Left colon (tissue), 2 donors: ENCODE results near the gene TMEM43. TPM values are rescaled to one million over a fixed set of nuclear protein-coding genes. Genes with fewer than 3 reads are reported as not detected.

ENCODE experiments used
- ATAC-seq: fragments of 200-7000 bp; cut with Tn5 transposase; one replicate; pipeline ENCODE4 v1.9.1; 2020; ENCODE audit warnings: mild to moderate bottlenecking, moderate library complexity
- DNase-seq, 2 donors: peaks; one replicate each; pipeline ENCODE4 v3.0.0-alpha.2; 2020
- intact Hi-C, 2 donors: fragments of 100-400 bp; cut with DNase I in 1 of 2; cut with micrococcal nuclease in 1 of 2; formaldehyde crosslinking; loops; one replicate each; pipeline versions ENCODE4 v1.11.2 to v1.14.0; 2022; cut with DNase I, micrococcal nuclease
- total RNA-seq, 2 donors: library from RNA; stranded (reverse); fragmentation: NEBNext Ultra II Directional; extraction: Animal tissue kit (Norgen Biotek cat#: 25700); gene quantifications; one replicate each; pipeline ENCODE4 v1.2.1, GENCODE V29; 2021
- donor health status: DM: no; HTN: no; CAD: no.
- donor health status: DM: yes; HTN: yes; CAD: no.

The TMEM43 gene
- total RNA-seq, 2 donors from 2014 or later, result 25.3 to 29.2 TPM

DNA sequence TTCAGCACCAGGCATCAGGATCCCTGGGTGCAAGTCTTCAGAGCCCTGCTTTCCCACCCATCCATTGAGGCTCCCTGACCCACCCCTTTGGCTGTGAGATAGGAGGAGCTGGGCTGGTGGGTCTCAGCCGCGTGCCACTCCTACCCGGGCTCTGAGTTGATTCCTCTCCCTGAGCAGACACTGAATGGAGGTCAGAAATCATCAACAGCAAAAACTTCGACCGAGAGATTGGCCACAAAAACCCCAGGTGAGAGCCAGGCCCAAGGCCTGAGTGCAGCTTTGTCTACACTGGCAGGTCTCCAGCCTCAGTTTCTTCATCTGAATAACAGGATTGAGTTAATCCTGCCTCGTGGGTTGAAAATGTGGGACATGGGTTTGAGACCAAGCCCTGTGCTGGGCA lies 7.8 kb downstream of the TMEM43 start:
- peak in 1 of 2 donors; percentile 15 for DNase-seq
- ATAC-seq, result no peak
- intact Hi-C loops, result no loop called here

DNA sequence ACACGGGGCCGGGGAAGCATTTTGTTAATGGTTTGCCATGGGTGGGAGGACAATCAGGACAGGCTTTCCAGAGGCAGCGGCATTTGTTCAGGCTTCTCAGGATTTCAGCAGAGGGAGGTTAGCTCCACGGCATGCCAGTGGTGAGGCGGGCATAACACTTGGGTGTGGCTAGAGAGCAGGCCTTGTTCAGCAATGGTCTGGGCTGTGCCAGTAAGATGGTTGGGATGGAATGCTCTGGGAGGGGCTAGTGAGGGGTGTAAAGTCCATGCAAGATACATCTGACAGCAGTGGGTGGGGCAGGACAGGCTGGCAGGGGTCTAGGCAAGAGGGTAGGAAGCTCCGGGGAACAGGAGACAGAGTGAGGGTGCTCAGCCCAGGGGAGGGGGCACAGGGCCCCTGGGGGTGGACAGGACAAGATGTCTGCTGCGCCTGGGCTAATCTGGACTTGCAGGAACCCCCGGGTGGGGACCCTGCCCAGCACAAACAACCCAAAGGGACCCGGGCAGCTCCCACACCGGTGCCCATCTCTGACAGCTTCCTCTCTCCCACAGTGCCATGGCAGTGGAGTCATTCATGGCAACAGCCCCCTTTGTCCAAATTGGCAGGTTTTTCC lies 8.4 kb downstream of the TMEM43 start:
- ATAC-seq, result peak; percentile 97
- peak; percentile 59 to 84 for DNase-seq
- intact Hi-C loops, result no loop called here

DNA sequence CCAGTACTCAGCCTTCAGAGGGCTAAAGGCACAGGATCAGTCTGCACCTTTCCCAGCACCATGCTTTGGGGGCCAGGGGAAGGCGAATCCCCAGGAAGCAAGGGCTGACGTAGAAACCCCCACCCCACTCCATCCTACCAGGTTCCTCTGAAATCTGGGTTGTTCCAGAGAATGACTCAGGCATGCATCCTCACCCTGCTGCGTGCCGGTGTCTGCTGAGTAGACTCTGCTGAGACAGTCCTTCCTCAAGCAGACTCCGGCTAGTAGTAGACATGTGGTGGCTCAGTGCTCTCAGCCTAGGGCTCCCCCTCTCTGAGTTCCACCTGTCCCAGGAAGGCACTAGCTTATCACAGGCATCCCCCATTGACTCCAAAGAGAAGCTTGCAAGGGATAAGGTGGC lies 9.0 kb downstream of the TMEM43 start:
- intact Hi-C loops, result no loop called here
- ATAC-seq (no peak), DNase-seq (peak in 1 of 2 donors; percentile 17)

DNA sequence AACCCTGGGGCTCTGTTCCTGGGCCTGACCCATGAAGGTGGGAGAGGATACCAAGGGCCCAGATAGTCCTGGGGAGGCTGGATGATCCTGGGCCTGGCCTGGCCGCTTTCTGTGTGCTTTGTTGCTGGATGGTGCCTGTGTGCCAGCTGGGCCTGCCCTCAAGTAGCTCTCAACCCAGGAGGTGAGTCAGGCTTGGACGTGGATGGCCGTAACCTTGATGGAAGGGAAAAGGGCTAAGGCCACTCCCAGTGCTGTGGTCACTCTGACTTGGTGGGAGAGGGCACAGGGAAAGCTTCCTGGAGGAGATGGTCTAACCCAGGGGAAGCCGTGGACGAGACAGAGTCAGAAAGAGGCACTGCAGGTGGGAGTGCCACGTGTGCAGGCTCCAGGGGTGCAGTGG lies 9.4 kb downstream of the TMEM43 start:
- intact Hi-C loops, result no loop called here

DNA sequence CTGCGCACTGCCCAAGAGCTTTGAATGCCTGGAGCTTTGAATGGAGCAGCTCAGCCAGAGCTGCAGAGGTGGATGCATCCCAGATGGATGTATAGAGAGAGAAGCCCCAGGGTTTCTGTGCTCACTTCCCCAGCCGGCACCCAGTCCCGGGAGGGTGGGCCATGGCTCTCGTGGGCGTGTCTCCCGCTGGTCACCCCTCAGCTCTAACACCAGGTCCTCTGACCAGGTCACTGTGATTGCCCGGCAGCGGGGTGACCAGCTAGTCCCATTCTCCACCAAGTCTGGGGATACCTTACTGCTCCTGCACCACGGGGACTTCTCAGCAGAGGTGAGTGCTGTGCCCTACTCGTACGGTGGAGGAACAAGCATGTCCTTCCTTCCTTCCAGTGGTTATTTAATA lies 10.7 kb downstream of the TMEM43 start:
- DNase-seq (peak in 1 of 2 donors; percentile 14), ATAC-seq (no peak)
- intact Hi-C loops, result no loop called here

More for the DNA sequence above, 9.4 kb downstream of the TMEM43 start:
- no peak for ATAC-seq
- DNase-seq, result peak in 1 of 2 donors; percentile 21

DNA sequence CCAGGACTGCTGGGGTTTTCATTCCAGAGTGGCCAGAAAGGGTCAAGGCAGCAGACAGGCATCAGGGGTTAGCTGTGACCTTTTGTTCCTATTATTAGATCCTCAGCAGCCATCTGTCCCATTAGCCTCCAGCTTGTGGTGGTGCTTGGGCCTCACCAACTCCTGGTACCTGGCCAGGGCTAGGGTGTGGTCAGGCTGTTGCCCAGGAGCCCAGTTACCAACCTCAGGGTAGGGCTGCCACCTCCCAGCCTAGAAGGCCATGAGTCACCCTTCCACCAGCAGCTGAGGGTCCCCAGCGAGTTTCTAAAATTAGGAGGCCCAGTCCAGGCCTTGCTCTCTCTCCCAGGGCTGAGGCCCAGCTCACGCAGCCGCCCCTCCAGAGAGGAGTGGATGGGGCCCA lies 12.2 kb downstream of the TMEM43 start:
- intact Hi-C loops, result no loop called here
- DNase-seq (peak; percentile 48 to 51), ATAC-seq (peak; percentile 46)

DNA sequence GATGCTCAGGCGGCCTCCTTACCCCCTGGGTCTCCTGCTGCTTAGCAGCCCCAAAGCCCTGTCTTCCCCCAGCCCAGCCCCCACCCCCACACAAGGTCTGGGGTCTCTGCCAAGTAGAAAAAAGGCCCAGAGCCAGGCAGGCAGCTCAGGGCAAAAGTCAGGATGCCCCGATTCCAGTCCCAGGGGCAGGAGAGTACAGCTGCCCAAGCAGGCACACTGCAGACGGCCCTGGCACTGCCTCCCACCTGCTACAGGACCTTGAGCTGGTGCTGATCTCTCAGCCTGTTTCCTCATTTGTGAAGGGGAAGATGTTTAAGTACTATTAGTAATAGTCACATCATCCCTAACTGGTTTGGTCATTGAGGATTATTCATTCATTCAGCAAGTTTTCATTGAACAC lies 12.6 kb downstream of the TMEM43 start:
- intact Hi-C loops, result no loop called here
- ATAC-seq, result no peak
- no peak for DNase-seq

DNA sequence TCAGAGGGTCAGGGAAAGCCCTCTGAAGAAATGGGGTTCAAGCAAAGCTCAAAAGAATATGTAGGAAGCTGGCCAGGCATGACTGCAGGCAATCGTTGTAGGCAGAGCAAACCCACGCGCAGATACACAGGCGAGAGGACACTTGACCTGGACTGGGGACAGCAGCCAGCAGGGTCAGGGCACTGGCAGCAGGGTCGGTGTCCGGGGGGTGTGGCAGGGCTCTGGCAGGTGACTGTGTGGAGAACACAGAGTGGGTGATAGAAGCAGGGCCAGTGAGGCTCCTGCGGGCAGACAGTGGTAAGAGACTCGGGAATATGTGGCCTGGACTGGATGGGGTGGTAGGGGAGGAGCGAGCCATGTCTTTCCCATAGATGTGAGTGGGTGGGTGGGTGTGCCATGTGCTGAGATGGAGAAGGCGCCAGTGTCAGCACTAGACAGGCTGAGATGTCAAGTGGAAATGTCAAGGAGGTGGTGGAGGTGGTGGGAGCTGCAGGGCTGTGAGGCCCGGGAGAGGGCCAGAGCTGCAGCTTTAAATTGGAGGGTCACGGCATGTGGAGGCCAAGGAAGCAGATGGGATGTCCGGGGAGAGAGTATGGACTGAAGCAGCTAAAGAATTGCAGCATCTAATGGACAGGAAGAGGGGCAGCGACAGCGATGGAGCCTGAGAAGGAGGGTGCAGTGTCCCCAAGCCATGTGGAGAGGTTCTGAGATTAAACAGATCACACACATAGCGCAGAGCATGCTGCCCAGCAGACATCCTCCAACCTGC lies 13.4 kb downstream of the TMEM43 start:
- no peak for ATAC-seq
- intact Hi-C loops, result no loop called here
- DNase-seq, result peak in 1 of 2 donors; percentile 19

DNA sequence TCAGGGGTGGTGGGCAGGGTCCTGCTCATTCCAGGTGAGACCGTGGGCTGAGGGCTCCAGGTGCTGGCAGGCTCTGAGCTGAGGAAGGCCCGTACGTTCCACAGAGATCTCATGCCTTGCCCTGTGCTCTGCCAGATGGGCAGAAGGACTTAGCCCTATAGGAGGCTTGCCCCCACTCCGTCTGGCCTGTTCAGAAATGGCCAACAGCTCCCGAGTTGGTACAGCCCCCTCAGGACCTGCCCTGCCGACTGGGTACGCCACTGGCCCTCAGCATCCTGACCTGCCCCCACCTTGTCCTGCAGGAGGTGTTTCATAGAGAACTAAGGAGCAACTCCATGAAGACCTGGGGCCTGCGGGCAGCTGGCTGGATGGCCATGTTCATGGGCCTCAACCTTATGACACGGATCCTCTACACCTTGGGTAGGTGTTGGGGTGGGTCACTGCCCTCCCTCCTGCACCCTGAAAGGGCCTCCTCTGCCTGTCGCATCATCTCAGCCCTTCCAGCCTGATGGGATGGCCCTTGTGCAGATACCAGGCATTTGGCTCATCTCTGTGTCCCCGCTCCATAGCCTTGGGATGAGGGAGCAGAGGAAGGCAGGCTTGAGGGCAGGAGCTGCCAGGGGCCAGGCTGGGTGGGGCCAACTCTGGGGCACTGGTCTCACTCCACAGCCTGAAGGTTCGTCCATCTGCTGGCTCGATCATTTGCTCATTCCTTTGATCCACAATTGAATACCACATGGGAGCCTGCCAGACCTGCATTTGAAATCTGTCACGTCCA lies 14.2 kb downstream of the TMEM43 start:
- intact Hi-C loops, result no loop called here
- no peak for ATAC-seq
- DNase-seq, result peak in 1 of 2 donors; percentile 17

DNA sequence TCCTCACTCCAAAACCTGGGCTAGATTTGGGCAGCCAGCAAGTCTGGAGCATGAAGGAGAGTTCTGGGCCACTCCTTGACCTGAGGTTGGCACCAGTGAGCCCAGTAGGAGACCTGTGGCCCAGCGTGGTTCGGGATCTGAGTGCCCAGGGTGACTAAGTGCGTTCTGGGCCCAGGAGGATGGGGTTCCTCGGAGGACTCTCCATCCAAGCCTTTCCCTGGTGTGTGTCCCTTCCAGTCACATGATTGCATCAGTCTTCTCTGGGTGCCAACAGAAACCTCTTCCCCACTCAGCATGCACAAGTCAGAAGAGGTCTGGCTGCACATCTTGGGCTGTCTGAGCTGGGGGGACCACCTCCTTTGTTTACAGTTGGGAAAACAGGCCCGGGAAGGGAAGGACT lies 14.9 kb downstream of the TMEM43 start:
- intact Hi-C loops, result no loop called here
- no peak for ATAC-seq
- DNase-seq, result no peak

DNA sequence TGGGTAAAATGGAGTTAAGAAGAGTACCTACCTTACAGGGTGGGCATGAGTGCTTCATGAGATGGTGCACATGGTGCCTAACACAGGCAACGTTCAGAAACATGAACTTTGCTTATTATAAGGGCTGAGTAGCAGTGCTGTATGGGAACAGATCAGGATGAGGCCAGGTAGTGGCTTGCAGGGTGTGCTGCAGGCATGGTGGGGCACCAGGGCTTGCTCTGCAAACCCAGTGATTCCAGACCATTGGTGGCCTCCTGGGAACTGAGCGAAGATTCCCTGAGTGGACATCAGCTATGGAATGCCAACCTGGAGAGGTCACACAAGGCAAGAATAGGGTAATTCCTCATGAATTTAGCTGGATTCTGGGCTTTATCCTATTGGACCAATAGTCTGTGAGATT lies 15.8 kb downstream of the TMEM43 start:
- intact Hi-C loops, result no loop called here
- no peak for ATAC-seq
- DNase-seq, result no peak

DNA sequence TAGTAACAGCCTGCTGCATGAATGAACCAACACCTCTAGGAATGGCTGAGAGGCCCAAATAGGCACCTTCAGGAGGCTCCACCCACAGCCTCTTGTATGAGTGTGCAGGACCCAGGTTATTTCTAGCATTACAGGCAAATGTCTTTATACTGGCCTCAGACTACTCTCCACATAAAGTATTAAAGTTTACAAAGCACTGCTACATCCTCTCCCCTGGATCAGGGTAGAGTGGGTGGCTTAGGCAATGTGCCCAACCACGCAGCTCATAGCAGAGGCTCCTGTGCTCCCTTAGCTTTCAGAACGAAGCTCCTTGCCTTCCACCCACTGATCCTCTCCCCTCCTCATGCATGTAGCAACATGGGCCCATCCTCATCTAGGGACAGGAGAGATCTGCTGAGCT lies 16.3 kb downstream of the TMEM43 start:
- DNase-seq (no peak), ATAC-seq (no peak)
- intact Hi-C loops, result no loop called here

DNA sequence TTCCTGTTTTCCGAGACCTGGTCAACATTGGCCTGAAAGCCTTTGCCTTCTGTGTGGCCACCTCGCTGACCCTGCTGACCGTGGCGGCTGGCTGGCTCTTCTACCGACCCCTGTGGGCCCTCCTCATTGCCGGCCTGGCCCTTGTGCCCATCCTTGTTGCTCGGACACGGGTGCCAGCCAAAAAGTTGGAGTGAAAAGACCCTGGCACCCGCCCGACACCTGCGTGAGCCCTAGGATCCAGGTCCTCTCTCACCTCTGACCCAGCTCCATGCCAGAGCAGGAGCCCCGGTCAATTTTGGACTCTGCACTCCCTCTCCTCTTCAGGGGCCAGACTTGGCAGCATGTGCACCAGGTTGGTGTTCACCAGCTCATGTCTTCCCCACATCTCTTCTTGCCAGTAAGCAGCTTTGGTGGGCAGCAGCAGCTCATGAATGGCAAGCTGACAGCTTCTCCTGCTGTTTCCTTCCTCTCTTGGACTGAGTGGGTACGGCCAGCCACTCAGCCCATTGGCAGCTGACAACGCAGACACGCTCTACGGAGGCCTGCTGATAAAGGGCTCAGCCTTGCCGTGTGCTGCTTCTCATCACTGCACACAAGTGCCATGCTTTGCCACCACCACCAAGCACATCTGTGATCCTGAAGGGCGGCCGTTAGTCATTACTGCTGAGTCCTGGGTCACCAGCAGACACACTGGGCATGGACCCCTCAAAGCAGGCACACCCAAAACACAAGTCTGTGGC lies 16.9 kb downstream of the TMEM43 start:
- ATAC-seq (no peak), DNase-seq (peak in 1 of 2 donors; percentile 22)
- intact Hi-C loops, result no loop called here

DNA sequence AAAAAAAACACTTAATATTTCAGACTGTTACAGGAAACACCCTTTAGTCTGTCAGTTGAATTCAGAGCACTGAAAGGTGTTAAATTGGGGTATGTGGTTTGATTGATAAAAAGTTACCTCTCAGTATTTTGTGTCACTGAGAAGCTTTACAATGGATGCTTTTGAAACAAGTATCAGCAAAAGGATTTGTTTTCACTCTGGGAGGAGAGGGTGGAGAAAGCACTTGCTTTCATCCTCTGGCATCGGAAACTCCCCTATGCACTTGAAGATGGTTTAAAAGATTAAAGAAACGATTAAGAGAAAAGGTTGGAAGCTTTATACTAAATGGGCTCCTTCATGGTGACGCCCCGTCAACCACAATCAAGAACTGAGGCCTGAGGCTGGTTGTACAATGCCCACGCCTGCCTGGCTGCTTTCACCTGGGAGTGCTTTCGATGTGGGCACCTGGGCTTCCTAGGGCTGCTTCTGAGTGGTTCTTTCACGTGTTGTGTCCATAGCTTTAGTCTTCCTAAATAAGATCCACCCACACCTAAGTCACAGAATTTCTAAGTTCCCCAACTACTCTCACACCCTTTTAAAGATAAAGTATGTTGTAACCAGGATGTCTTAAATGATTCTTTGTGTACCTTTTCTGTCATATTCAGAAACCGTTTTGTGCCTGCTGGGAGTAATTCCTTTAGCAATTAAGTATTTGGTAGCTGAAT lies 17.9 kb downstream of the TMEM43 start:
- ATAC-seq (no peak), DNase-seq (no peak)
- intact Hi-C loops, result no loop called here

DNA sequence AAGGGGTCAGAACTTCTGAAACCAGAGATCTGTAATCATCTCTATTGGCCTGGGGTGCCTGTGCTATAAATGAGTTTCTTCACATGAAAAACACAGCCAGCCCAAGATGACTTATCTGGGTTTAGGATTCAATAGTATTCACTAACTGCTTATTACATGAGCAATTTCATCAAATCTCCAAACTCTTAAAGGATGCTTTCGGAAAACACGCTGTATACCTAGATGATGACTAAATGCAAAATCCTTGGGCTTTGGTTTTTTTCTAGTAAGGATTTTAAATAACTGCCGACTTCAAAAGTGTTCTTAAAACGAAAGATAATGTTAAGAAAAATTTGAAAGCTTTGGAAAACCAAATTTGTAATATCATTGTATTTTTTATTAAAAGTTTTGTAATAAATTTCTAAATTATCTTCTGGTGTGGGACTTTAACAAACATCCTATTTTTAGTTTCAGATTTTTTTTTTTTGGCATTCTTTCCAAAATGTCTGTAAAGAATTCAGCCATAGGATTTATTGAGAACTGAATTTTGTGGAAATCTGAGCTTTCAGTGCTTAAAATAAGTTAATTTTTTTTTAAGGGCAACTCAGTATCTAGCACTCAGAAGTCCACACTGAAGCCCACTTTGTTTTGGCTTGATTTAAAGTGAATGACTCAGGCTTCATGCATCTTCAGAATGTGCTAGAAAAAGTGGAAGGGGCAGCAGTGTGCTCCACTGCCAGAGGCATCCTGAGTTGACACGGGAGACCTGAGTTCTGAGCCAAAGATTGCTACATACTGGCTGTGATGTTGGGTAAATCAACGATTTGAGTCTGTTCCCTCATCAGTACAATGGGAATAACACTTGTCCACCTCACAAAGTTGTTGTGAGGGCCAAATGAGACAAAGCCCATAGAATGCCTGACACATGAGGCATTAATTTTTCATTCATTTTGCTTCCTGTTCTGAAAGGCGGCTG lies 18.7 kb downstream of the TMEM43 start:
- ATAC-seq (no peak), DNase-seq (no peak)
- intact Hi-C loops, result no loop called here

DNA sequence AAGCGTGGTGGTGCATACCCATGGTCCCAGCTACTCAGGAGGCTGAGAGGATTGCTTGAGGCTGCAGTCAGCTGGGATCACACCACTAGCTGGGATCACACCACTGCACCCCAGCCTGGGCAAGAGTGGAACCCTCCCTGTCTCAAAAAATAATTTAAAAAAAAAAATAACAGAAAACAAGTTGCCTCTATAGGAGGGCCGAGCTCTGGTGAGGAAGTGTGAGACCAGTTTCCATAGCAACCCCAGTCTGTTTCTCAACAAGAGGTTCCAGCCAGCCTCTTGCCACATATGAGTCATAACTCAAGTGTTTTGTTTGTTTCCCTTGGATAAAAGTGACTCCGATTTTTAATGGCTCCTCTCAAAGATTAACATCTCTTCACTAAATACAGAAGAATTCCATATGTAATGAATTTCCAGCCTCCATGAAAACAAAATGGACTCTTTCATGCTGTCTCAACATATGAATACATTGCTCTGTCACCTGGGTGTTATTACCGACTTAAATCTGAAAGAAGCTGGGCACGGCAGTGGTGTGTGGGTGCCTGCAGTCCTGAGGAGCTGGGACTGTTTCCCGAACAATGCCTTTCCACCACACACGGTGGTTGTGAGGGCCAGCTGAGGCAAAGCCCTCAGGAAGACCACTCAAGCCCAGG lies 19.7 kb downstream of the TMEM43 start:
- DNase-seq, result peak in 1 of 2 donors; percentile 67
- intact Hi-C loops, result no loop called here
- peak; percentile 73 for ATAC-seq

DNA sequence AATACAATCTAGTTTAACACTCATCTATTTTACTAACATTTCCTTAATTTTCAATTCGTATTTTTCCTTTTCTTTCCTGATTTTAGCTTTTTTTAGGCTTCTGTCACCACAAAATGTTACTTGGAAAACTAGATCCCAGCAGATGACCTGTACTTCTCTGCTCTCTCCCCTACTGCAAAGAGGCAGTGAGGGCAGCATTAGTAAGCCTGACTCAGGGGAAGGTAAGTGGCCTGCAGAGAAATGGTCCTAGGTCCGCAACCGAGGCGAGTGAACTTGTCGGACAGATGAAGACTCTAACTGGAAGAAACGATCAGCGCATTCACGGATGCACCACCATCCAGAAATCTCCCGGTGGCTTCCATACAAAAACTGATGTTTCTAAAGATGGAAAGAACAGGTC lies 20.4 kb downstream of the TMEM43 start:
- ATAC-seq, result no peak
- no peak for DNase-seq
- intact Hi-C loops, result no loop called here
